Stimulated activated CD4-positive, alpha-beta T cell treated with anti-CD3 and anti-CD28 coated beads, Interleukin-4, amount 100 ng/mL, for 4 hours (primary cell): ENCODE results near the gene QPRT.
"Not testable (repeated sequence)": the region's sequence is repeated elsewhere in the genome, so short reads cannot be mapped to it uniquely, and the experiment has no call there.

Experiments
- DNase-seq, 2 experiments: peaks; one replicate each; pipeline ENCODE4 v3.0.0-alpha.2; 2020

The QPRT gene

GRCh38 chr16:29663016-29663806 lies 15.8 kb upstream of the QPRT start, which contains the start of gene SPN:
Gene SPN (plus strand): TSS chr16:29663247. CDS start chr16:29663729, 482 bp downstream.
- DNase-seq, result peak in 1 of 2 experiments; percentile 28

- DNase-seq, result no peak
Measured at GRCh38 chr16:29663807-29664090, 15.2 kb upstream of the QPRT start.

GRCh38 chr16:29664091-29664921 lies 14.7 kb upstream of the QPRT start:
- DNase-seq, result peak; percentile 39 to 40

GRCh38 chr16:29665294-29666077 lies 13.5 kb upstream of the QPRT start:
- peak in 1 of 2 experiments; percentile 22 for DNase-seq

GRCh38 chr16:29667322-29667610 lies 11.7 kb upstream of the QPRT start:
- not testable (repeated sequence) for DNase-seq

GRCh38 chr16:29667755-29668154 lies 11.2 kb upstream of the QPRT start:
- DNase-seq, result no peak

GRCh38 chr16:29668267-29668666 lies 10.7 kb upstream of the QPRT start:
- no peak for DNase-seq

- DNase-seq, result no peak
Measured at GRCh38 chr16:29673501-29673900, 5.5 kb upstream of the QPRT start.

GRCh38 chr16:29674188-29674587 lies 4.8 kb upstream of the QPRT start:
- DNase-seq, result no peak

- DNase-seq, result no peak
Measured at GRCh38 chr16:29675811-29676643, 3.0 kb upstream of the QPRT start.

GRCh38 chr16:29676989-29677785 lies 1.8 kb upstream of the QPRT start:
- DNase-seq, result no peak

- no peak for DNase-seq
Measured at GRCh38 chr16:29680180-29680598, 1.2 kb downstream of the QPRT start.

- DNase-seq, result no peak
Measured at GRCh38 chr16:29683543-29684090, 4.6 kb downstream of the QPRT start.

GRCh38 chr16:29684679-29685078 lies 5.7 kb downstream of the QPRT start:
- no peak for DNase-seq

- DNase-seq, result no peak
Measured at GRCh38 chr16:29686740-29687332, 7.9 kb downstream of the QPRT start.

GRCh38 chr16:29687755-29688154 lies 8.8 kb downstream of the QPRT start:
- no peak for DNase-seq

- DNase-seq, result no peak
Measured at GRCh38 chr16:29688172-29688571, 9.2 kb downstream of the QPRT start.

GRCh38 chr16:29689490-29690351 lies 10.7 kb downstream of the QPRT start:
- not testable (repeated sequence) for DNase-seq

- DNase-seq, result not testable (repeated sequence)
Measured at GRCh38 chr16:29692606-29693005, 13.6 kb downstream of the QPRT start.
